Neuronal stem cell (in vitro differentiated cells): ENCODE results near the gene MAPK13.

Experiments used
- DNase-seq: peaks from one replicate; pipeline ENCODE4 v3.0.0-alpha.2; 2013; ENCODE audit warnings: low spot score
- H2AFZ ChIP-seq: one replicate; pipeline ENCODE4 v1.6.1; 2013; ENCODE audit warnings: mild to moderate bottlenecking, low read length, inconsistent platforms
- H2AK5ac ChIP-seq: 2 replicates; pipeline ENCODE4 v1.6.1; 2013; ENCODE audit warnings: low read depth, mild to moderate bottlenecking, inconsistent platforms, low read length, moderate library complexity, mixed read lengths
- H2BK120ac ChIP-seq: 2 replicates; pipeline ENCODE4 v1.6.1; 2013; ENCODE audit warnings: low read depth, mild to moderate bottlenecking, inconsistent platforms, low read length, moderate library complexity, mixed read lengths
- H2BK12ac ChIP-seq: one replicate; pipeline ENCODE4 v1.6.1; 2013; ENCODE audit warnings: low read length, inconsistent platforms
- H2BK15ac ChIP-seq: 2 replicates; pipeline ENCODE4 v1.6.1; 2013; ENCODE audit warnings: mild to moderate bottlenecking, low read length, inconsistent platforms, mixed read lengths
- H2BK5ac ChIP-seq: one replicate; pipeline ENCODE4 v1.6.1; 2013; ENCODE audit warnings: inconsistent platforms, mild to moderate bottlenecking, low read length, moderate library complexity
- H3K14ac ChIP-seq: one replicate; pipeline ENCODE4 v1.6.1; 2013; ENCODE audit warnings: low read length, inconsistent platforms
- H3K18ac ChIP-seq: 2 replicates; pipeline ENCODE4 v1.6.1; 2013; ENCODE audit warnings: low read length, inconsistent platforms
- H3K23ac ChIP-seq: 2 replicates; pipeline ENCODE4 v1.6.1; 2013; ENCODE audit warnings: low read depth, mild to moderate bottlenecking, mixed read lengths, low read length, inconsistent platforms; ENCODE audit not compliant: poor library complexity
- H3K27ac ChIP-seq: replicated peaks from 3 replicates; pipeline ENCODE4 v1.5.1; 2013; ENCODE audit warnings: low read length, inconsistent platforms
- H3K27me3 ChIP-seq, 3 experiments: 2 replicates each; pipeline ENCODE4 v1.6.1; 2013; ENCODE audit warnings: low read length in 3 of 3, mild to moderate bottlenecking in 2 of 3, inconsistent platforms in 1 of 3, low read depth in 1 of 3, mixed read lengths in 1 of 3, moderate library complexity in 1 of 3; ENCODE audit not compliant: control insufficient read depth in 3 of 3, insufficient read depth in 3 of 3
- H3K36me3 ChIP-seq, 2 donors: replicated peaks in 1 of 2; 2 replicates each; pipeline ENCODE4 v1.6.1; 2013; ENCODE audit warnings: low read length in 2 of 2; ENCODE audit not compliant: control insufficient read depth in 2 of 2, insufficient read depth in 2 of 2
- H3K4ac ChIP-seq: 2 replicates; pipeline ENCODE4 v1.6.1; 2013; ENCODE audit warnings: inconsistent platforms, mild to moderate bottlenecking, low read length, moderate library complexity
- H3K4me1 ChIP-seq, 2 donors: 1 replicate in 1 of 2; 2 replicates in 1 of 2; pipeline ENCODE4 v1.6.1; 2013; ENCODE audit warnings: low read length in 2 of 2, low read depth in 1 of 2; ENCODE audit not compliant: control insufficient read depth in 2 of 2, insufficient read depth in 1 of 2
- H3K4me2 ChIP-seq: one replicate; pipeline ENCODE4 v1.6.1; 2013; ENCODE audit warnings: mild to moderate bottlenecking, low read length, inconsistent platforms; ENCODE audit not compliant: insufficient read depth, poor library complexity, severe bottlenecking
- H3K4me3 ChIP-seq, 2 donors: 2 replicates each; pipeline ENCODE4 v1.5.1; 2013; ENCODE audit warnings: low read length in 2 of 2, mild to moderate bottlenecking in 2 of 2, inconsistent platforms in 1 of 2, moderate library complexity in 1 of 2
- H3K79me1 ChIP-seq: one replicate; pipeline ENCODE4 v1.6.1; 2013; ENCODE audit warnings: low read depth, mild to moderate bottlenecking, inconsistent platforms, low read length, moderate library complexity
- H3K9ac ChIP-seq: one replicate; pipeline ENCODE4 v1.6.1; 2013; ENCODE audit warnings: mild to moderate bottlenecking, low read depth, low read length, inconsistent platforms; ENCODE audit not compliant: poor library complexity
- H3K9me3 ChIP-seq, 2 donors: replicated peaks in 1 of 2; 2 replicates each; pipeline versions ENCODE3 to v1.6.1; 2013; ENCODE audit warnings: low read length in 2 of 2, mild to moderate bottlenecking in 2 of 2, inconsistent platforms in 1 of 2, low read depth in 1 of 2, mixed read lengths in 1 of 2, moderate library complexity in 1 of 2; ENCODE audit not compliant: control insufficient read depth in 2 of 2, insufficient read depth in 1 of 2
- H4K8ac ChIP-seq: one replicate; pipeline ENCODE4 v1.6.1; 2013; ENCODE audit warnings: low read depth, mild to moderate bottlenecking, inconsistent platforms, low read length, moderate library complexity
- H4K91ac ChIP-seq: one replicate; pipeline ENCODE4 v1.6.1; 2013; ENCODE audit warnings: low read length, low read depth, mild to moderate bottlenecking, inconsistent platforms; ENCODE audit not compliant: poor library complexity
- WGBS, 2 donors: extraction: QIAGEN DNeasy Blood & Tissue Kit; methylation state at CpG; one replicate each; pipeline ENCODE4 v1.1.7; 2013; ENCODE audit warnings: missing lambda C conversion rate in 2 of 2, mixed read lengths in 1 of 2; ENCODE audit not compliant: insufficient read length in 2 of 2, insufficient replicate concordance in 1 of 2; ENCODE audit errors: extremely low coverage in 2 of 2; 5-methylcytosine and 5-hydroxymethylcytosine counted together

MAPK13 gene

DNA sequence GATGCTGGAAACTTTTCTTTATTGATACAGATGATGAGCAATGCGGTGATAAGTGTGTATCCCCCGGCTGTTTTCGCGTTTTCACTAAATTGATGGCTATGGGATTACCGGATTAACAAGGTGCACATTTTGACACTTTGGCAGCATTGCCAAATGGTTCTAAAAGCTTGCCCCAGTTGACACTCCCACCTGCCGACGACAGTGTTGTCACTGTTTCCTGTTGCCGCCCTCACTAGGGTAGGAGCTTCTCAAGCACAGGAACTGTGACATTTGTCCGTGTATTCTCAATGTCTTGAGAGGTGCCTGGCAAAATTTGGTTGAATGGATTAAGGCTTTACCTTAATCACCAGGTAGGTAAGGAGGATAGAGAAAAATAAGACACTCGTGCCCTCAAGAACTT lies 9.8 kb upstream of the MAPK13 start:
- no peak overlapping the region for H2BK15ac ChIP-seq

GRCh38 chr6:36120979-36121786 lies 9.1 kb upstream of the MAPK13 start:
- H3K23ac ChIP-seq: peak overlapping the region; percentile 59
- peak overlapping the region; percentile 59 for H3K14ac ChIP-seq
- WGBS, 2 donors: no CpG with 5 or more reads among the region's 13 CpGs
- no peak overlapping the region for H3K27ac ChIP-seq
- no peaks in the 10 kb centered on the region for H3K79me1 ChIP-seq
- no peak overlapping the region for H2AFZ ChIP-seq
- no peak overlapping the region for H2AK5ac ChIP-seq
- no peak overlapping the region for H2BK5ac ChIP-seq
- H3K18ac ChIP-seq: peak overlapping the region; percentile 81
- no peak overlapping the region for H4K8ac ChIP-seq
- no peak overlapping the region for H2BK12ac ChIP-seq
- no peaks in the 10 kb centered on the region for H3K9me3 ChIP-seq
- no peaks in the 10 kb centered on the region for H3K27me3 ChIP-seq
- H3K4me3 ChIP-seq: no peak overlapping the region
- H2BK120ac ChIP-seq: no peak overlapping the region
- no peak for DNase-seq
- H3K4me2 ChIP-seq: no peak overlapping the region
- no peak overlapping the region for H4K91ac ChIP-seq
- peaks cover 0 to 3% of the 10 kb centered on the region in 2 donors for H3K4me1 ChIP-seq
- no peak overlapping the region for H2BK15ac ChIP-seq
- no peak overlapping the region for H3K4ac ChIP-seq
- H3K9ac ChIP-seq: no peak overlapping the region
- peaks cover 0 to 2% of the 10 kb centered on the region in 2 donors for H3K36me3 ChIP-seq

More for the DNA sequence above, 9.8 kb upstream of the MAPK13 start:
- H2AK5ac ChIP-seq: no peak overlapping the region
- no peak overlapping the region for H3K4ac ChIP-seq
- H3K9me3 ChIP-seq: no peaks in the 10 kb centered on the region
- no peaks in the 10 kb centered on the region for H3K27me3 ChIP-seq
- H4K8ac ChIP-seq: no peak overlapping the region
- no peak overlapping the region for H3K27ac ChIP-seq
- no peak overlapping the region for H2BK5ac ChIP-seq
- no peak overlapping the region for H3K4me2 ChIP-seq
- no peak overlapping the region for H3K23ac ChIP-seq
- H2BK12ac ChIP-seq: no peak overlapping the region
- no peak overlapping the region for H3K18ac ChIP-seq
- no peak for DNase-seq
- peaks cover 0 to 3% of the 10 kb centered on the region in 2 donors for H3K4me1 ChIP-seq
- no peak overlapping the region for H3K9ac ChIP-seq
- no peak overlapping the region for H2AFZ ChIP-seq
- H4K91ac ChIP-seq: no peak overlapping the region
- H3K4me3 ChIP-seq: no peak overlapping the region
- H3K36me3 ChIP-seq: peaks cover 0 to 2% of the 10 kb centered on the region in 2 donors
- no CpG with 5 or more reads among the region's 10 CpGs for WGBS, 2 donors
- no peak overlapping the region for H2BK120ac ChIP-seq
- no peak overlapping the region for H3K14ac ChIP-seq
- H3K79me1 ChIP-seq: no peaks in the 10 kb centered on the region

GRCh38 chr6:36121787-36122494 lies 8.4 kb upstream of the MAPK13 start:
- Histone ChIP-seq H3K79me1 (no peaks in the 10 kb centered on the region), H3K18ac (no peak overlapping the region), H3K4me2 (no peak overlapping the region), H3K4me1 (peaks cover 1 to 3% of the 10 kb centered on the region in 2 donors), H4K91ac (peak overlapping the region; percentile 41), H4K8ac (no peak overlapping the region), H2BK120ac (no peak overlapping the region), H3K36me3 (peaks cover 0 to 2% of the 10 kb centered on the region in 2 donors), H3K27me3 (no peaks in the 10 kb centered on the region), H2BK5ac (no peak overlapping the region), H2BK15ac (no peak overlapping the region), H3K4me3 (no peak overlapping the region), H3K4ac (no peak overlapping the region), H3K9ac (peak overlapping the region; percentile 83), H3K27ac (no peak overlapping the region), H3K14ac (no peak overlapping the region), H2AK5ac (no peak overlapping the region), H3K9me3 (no peaks in the 10 kb centered on the region), H2AFZ (no peak overlapping the region), H3K23ac (peak overlapping the region; percentile 37), H2BK12ac (peak overlapping the region; percentile 68)
- no peak for DNase-seq
- WGBS, 2 donors: no CpG with 5 or more reads among the region's 4 CpGs
